Astrocyte (in vitro differentiated cells and primary cell): ENCODE measurements around the gene WNT1. TPM values are rescaled to one million over a fixed set of nuclear protein-coding genes. Genes with fewer than 3 reads are reported as not detected.

Experiments used
- DNase-seq: peaks from one replicate; pipeline ENCODE4 v3.0.0-alpha.2; 2010; ENCODE audit warnings: low read depth
- FAIRE-seq: peaks from 2 replicates; lab custom pipeline; 2011; peaks lifted over from hg19 to GRCh38; lab: Jason Lieb, UNC
- H2AFZ ChIP-seq: 2 replicates; pipeline ENCODE4 v1.6.0; 2012; ENCODE audit warnings: low read depth, low read length, inconsistent platforms
- H3K27ac ChIP-seq: 2 replicates; pipeline ENCODE4 v1.5.1; 2011; ENCODE audit warnings: low read depth, low read length, inconsistent platforms
- H3K27me3 ChIP-seq: 2 replicates; pipeline ENCODE4 v1.6.0; 2011; ENCODE audit warnings: low read length, inconsistent platforms; ENCODE audit not compliant: insufficient read depth
- H3K36me3 ChIP-seq: 2 replicates; pipeline ENCODE4 v1.5.1; 2011; ENCODE audit warnings: low read length, inconsistent platforms; ENCODE audit not compliant: insufficient read depth
- H3K4me1 ChIP-seq: 2 replicates; pipeline ENCODE4 v1.5.1; 2011; ENCODE audit warnings: low read length, inconsistent platforms; ENCODE audit not compliant: insufficient read depth
- H3K4me2 ChIP-seq: 2 replicates; pipeline ENCODE4 v1.6.0; 2012; ENCODE audit warnings: low read length, inconsistent platforms
- H3K4me3 ChIP-seq: 2 replicates; pipeline ENCODE4 v1.5.1; 2011; ENCODE audit warnings: low read depth, mild to moderate bottlenecking, low read length, inconsistent platforms; ENCODE audit not compliant: insufficient read depth
- H3K79me2 ChIP-seq: 2 replicates; pipeline ENCODE4 v1.6.0; 2012; ENCODE audit warnings: mild to moderate bottlenecking, low read length, inconsistent platforms; ENCODE audit not compliant: insufficient read depth
- H3K9ac ChIP-seq: 2 replicates; pipeline ENCODE4 v1.6.0; 2012; ENCODE audit warnings: mild to moderate bottlenecking, low read length, inconsistent platforms
- H3K9me3 ChIP-seq: 2 replicates; pipeline ENCODE4 v1.5.1; 2012; ENCODE audit warnings: low read depth, mild to moderate bottlenecking, low read length, inconsistent platforms; ENCODE audit not compliant: insufficient read depth
- H4K20me1 ChIP-seq: 2 replicates; pipeline ENCODE4 v1.6.0; 2012; ENCODE audit warnings: low read length, inconsistent platforms; ENCODE audit not compliant: insufficient read depth
- H3K27ac Mint-ChIP-seq: one replicate; pipeline ENCODE4 v1.8.0; 2021; ENCODE audit warnings: mild to moderate bottlenecking, mixed read lengths; ENCODE audit not compliant: unreplicated experiment
- H3K27me3 Mint-ChIP-seq: one replicate; pipeline ENCODE4 v1.8.0; 2021; ENCODE audit warnings: low read depth, mixed read lengths; ENCODE audit not compliant: unreplicated experiment
- H3K36me3 Mint-ChIP-seq: one replicate; pipeline ENCODE4 v1.8.0; 2021; ENCODE audit warnings: low read depth, mixed read lengths; ENCODE audit not compliant: unreplicated experiment
- H3K4me1 Mint-ChIP-seq: one replicate; pipeline ENCODE4 v1.8.0; 2021; ENCODE audit warnings: low read depth, mixed read lengths; ENCODE audit not compliant: unreplicated experiment
- H3K4me3 Mint-ChIP-seq: one replicate; pipeline ENCODE4 v1.8.0; 2021; ENCODE audit warnings: mild to moderate bottlenecking, moderate library complexity, mixed read lengths; ENCODE audit not compliant: unreplicated experiment
- H3K9me3 Mint-ChIP-seq: one replicate; pipeline ENCODE4 v1.8.0; 2021; ENCODE audit warnings: mild to moderate bottlenecking, mixed read lengths; ENCODE audit not compliant: unreplicated experiment
- CTCF ChIP-seq: IDR thresholded peaks from 2 replicates; pipeline ENCODE4 v1.5.1; 2011; ENCODE audit warnings: low read depth, mild to moderate bottlenecking, inconsistent platforms, low read length, moderate library complexity; ENCODE audit not compliant: insufficient read depth
- EZH2 ChIP-seq: IDR thresholded peaks from 2 replicates; pipeline ENCODE4 v1.6.1; 2012; ENCODE audit warnings: mild to moderate bottlenecking, low read length, inconsistent platforms; ENCODE audit not compliant: insufficient read depth
- total RNA-seq: library from RNA; stranded (reverse); gene quantifications from 2 replicates; pipeline ENCODE4 v1.2.1, GENCODE V29; 2021

WNT1 gene
- total RNA-seq, 1 donor from 2014 or later = not detected

DNA sequence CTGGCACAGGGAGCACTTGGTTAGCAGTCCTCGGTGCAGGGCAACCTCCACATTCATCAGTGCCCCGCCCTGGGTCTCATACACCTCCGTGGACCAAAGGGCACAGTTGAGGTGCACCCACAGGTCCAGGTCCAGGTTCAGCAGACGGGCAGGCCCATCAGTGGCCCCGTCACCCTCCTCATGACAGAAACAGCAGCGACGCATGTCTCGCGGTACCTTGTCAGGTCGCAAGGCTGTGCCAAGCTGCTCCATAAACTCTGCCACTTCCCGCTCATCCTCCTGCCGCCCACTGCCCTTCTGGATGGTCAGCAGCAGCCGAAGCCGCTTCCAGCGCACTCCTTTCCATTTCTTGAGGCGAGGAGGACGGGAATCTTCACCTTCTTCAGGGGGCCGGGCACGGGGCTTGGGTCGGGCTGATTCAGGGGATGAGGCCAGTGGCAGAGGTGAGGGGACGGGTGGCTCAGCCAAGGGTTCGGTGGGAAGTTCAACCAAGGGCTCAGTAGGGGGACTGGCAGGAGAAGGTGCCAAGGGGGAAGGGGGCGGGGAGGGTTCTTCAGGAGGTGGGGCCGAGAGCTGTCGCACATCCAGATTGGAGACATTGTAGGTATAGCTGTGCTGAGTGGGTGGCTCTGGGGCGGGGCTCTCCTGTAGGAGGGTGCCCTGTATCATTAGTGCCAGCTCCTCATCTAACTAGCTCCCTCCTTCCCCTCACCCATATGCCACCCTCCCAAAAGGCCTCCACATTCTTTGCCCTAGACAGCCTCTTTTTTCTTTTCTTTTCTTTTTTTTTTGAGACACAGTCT lies 48.8 kb downstream of the WNT1 start:
- Histone ChIP-seq H3K4me1 (no peaks in the 10 kb centered on the region), H3K9me3 (no peaks in the 10 kb centered on the region), H3K27ac (no peak overlapping the region), H3K27me3 (no peaks in the 10 kb centered on the region), H3K36me3 (peaks cover 63% of the 10 kb centered on the region), H2AFZ (no peak overlapping the region), H3K9ac (no peak overlapping the region), H3K4me2 (no peak overlapping the region), H3K4me3 (no peak overlapping the region), H3K79me2 (peaks cover 8% of the 10 kb centered on the region), H4K20me1 (peaks cover 52% of the 10 kb centered on the region)
- H3K4me3 Mint-ChIP-seq = no peak overlapping the region
- DNase-seq (no peak), FAIRE-seq (no peak)
- H3K36me3 Mint-ChIP-seq = peaks cover 25% of the 10 kb centered on the region
- no peaks in the 10 kb centered on the region for H3K9me3 Mint-ChIP-seq
- TF ChIP-seq EZH2 (no peak), CTCF (no peak)
- no peak overlapping the region for H3K27ac Mint-ChIP-seq
- no peaks in the 10 kb centered on the region for H3K4me1 Mint-ChIP-seq
- H3K27me3 Mint-ChIP-seq = no peaks in the 10 kb centered on the region

DNA sequence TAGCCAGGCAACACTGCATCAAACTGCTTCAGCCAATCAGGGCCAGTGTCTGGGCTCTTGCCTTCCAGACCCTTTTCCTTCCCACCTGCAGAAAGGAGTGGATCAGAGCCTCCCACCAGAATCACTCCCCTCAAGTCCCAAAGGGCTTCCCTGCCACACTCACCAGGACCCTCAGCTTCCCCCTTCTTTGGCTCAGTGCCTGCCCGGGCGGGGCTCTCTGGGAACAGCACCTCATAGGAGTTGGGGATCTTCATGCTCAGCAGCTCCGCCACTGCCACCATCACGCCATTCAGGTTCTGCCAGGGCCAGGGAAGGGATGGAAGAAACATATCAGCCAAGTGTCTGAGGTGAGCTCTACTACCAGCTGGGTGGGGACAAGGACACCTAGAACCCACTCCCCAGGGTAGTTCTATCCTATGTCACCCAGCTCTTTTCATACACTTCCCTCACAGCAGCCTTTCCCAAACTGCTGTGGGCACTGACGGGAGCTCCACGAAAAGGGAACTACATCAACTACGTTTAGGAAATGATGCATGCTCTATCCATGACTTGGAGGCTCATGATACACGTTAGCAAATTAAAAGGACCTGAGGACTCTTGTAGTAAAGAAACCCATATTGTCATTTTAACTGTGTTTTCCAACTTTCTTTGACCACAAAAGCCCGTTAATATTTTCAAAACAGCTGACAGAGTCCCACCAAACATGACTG lies 49.9 kb downstream of the WNT1 start:
- H3K36me3 Mint-ChIP-seq = peaks cover 24% of the 10 kb centered on the region
- DNase-seq = no peak

More for the DNA sequence above, 49.9 kb downstream of the WNT1 start:
- no peak for TF ChIP-seq CTCF
- no peak for TF ChIP-seq EZH2
- Histone ChIP-seq H3K4me2 (no peak overlapping the region), H3K79me2 (peaks cover 8% of the 10 kb centered on the region), H3K9ac (no peak overlapping the region), H4K20me1 (peaks cover 63% of the 10 kb centered on the region), H3K27ac (no peak overlapping the region), H3K4me1 (no peaks in the 10 kb centered on the region), H3K4me3 (no peak overlapping the region), H3K9me3 (no peaks in the 10 kb centered on the region), H2AFZ (no peak overlapping the region), H3K36me3 (peaks cover 54% of the 10 kb centered on the region), H3K27me3 (no peaks in the 10 kb centered on the region)
- Mint-ChIP-seq H3K27me3 (no peaks in the 10 kb centered on the region), H3K9me3 (no peaks in the 10 kb centered on the region), H3K4me3 (no peak overlapping the region), H3K27ac (peak overlapping the region; percentile 47), H3K4me1 (no peaks in the 10 kb centered on the region)
- no peak for FAIRE-seq
